ENCODE results near the gene ONECUT1.
A peak's percentile ranks its signal among the peaks of the same experiment; 100 is the strongest.

The ONECUT1 gene

DNA sequence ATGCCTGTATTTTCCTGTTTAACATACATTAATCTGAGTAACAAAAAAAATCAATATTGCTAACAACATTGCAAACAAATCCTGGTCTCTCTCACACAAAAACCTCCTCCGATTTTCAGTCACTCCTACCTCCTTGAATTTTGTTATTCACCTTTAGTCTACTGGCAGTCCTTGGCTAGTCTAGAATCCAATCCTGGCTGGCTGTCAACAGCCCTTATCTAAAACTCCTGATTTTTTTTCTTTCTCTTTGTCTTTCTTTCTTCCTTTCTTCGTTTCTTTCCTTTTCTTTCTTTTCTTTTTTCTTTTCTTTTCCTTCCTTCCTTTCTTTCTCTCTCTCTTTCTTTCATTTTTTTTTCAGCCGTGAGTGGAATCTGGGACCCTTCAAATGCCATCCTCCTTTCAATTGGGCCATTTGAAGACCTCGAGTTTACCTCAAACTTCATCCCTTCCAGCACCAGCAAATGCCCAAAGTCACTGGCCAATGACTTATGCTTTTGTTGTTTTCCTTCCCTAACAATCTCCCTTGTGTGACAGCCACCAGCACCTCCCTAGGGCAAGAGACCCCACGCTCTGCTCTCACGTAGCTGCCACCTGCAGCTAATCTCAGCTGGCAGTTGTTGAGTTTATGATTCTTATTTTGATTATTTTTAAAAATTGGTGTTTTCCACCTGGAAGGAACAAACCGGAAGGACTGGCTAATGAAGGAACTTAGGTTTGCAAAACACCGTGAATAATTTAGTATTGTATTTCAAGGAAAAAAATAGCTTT is 6.8 kb upstream of the ONECUT1 start:
- no peak for DNase-seq

DNA sequence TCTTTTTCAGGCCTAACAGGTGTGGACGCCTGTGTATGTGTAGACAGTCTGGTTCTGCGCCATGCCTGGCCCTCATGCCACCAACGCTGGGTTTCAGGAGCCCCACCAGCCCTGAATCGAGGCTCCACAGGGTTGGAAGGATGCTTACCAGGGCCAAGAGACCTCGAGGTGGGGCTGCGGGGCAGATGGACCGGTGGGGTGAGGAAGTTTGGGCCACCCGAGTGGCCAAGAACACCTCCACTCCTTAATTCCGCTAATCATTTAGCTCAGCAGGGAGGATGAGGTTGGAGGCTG is 6.0 kb upstream of the ONECUT1 start:
- no peak for DNase-seq

DNA sequence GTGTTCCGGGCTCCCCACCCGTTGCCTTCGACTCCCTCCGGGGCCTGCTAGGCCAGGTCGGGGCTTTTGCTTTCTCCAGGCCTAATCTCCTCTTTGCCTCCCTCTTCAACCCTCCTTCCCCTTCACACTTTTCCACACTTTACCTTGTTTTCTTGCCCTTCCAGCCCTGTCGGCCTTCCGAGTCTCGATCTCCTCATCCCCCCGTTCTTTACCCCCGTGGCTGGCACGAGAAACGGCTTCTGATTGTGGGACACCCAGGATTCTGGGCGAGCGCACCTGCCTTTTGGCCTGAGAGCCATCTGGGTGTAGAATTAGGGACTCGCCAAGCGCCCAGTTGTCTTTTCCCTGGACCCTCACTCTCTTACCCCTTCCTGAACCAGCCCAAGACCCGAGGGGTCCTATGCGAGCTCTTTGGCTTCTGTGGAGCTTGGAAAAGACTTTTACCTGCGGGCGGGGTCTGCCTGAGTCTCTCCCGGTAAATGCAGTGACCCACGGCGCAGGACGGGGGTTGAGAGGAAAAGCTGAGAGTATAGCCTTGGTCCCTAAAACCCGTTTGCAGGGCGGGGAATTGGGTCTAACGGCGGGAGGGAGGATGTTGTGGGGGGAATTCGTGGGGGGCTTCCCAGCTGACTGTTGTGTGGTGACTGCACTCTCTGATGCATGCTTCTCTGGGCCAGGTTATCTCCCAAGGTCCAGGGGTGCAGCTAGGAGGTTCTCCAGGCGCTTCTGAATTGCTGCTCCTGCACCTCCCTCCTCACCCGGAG is 5.5 kb upstream of the ONECUT1 start:
- DNase-seq = no peak

DNA sequence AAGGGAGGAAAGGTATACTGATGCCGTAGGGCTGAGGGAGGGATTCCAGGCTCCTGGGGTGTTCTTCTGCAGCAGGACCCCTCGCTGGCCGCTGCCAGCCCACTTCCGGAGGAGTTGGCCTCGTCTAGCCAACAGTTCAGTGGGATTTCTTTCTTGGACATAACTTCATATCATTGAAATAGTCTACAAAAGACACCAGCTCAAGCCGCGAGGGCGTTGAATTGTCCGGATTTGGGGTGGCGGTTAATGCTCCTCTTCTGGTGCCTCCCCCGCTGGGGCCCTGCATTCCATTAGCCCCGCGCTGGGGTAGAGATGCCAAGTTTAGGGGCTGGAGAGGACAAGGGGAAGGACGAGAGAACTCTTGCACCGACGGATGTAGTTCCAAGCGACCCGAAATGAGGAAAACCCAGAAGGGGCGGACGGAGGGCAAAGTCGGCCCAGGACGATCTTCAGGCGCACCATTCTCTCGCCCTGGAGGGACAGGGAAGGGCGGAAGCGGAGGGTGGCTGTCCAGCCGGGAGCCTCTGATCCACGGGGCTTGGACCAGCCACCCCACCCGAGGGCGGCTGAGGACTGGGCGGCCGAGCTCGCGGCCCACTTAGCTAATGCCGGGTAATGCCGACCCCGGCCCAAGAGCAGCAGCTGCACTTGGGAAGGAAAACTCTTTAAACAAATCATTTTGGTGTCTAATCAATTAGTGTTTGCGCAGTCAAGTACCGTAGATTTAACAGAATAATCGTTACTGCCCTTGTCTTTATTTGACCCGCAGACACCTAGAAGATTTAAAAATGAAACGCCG is 4.7 kb upstream of the ONECUT1 start:
- DNase-seq = no peak

DNA sequence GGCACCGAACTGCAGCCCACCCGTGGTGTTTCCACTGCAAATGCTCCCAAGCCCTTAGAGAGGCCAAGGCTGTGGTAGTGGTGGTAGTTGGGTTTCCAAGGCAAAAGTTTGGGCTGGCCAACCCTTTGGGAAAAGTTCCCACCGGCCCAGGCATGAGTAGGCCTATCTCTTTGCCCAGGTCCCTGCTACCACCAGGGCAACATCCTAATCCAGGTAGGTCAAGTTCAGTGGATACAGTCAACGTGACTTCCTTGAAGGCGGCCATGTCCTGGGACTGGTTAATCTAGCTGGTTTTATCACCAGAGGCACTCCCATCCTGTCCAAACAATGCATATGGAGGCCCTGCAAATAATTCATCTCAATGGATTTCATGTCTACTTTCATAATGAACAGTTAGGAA is 1.6 kb upstream of the ONECUT1 start:
- no peak for DNase-seq

DNA sequence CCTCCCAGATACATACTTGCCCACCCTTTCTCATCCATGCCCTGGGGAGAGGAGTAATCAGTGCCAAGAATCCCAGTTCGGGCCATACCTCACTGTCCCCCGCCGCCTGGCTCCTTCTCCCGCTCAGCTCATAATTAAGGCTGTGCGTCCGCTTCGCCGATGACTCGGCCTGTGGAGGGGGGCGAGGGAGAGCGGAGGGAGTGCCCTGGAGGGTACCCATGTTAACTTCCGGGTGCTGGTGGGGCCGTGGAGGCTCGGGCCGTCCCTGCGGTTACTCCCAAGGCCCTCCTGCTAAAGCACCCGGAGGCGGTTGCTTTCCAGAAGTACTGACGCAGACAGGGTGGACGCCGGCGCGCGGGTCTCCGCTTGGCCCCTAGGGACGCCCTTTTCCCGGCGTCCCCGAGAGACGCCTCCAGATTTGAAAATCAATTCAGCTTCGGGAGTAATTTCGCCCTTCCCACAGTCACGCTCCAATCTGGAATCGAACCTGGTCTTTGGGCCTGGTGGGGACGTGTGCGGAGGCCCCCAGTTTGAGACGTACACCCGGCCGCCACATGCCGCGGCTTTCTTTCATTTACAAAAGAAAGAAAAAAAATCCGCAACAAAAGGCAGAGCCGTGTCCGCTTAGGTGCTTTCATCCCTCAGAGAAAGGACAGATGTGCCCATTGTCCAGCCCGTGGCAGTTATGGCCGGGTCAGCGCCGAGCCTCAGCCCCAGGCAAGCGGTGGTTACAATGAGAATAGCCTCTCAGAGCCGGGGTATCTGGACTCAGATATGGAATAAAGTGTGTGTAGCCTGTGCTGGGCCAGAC is 1.0 kb upstream of the ONECUT1 start:
- no peak for DNase-seq

DNA sequence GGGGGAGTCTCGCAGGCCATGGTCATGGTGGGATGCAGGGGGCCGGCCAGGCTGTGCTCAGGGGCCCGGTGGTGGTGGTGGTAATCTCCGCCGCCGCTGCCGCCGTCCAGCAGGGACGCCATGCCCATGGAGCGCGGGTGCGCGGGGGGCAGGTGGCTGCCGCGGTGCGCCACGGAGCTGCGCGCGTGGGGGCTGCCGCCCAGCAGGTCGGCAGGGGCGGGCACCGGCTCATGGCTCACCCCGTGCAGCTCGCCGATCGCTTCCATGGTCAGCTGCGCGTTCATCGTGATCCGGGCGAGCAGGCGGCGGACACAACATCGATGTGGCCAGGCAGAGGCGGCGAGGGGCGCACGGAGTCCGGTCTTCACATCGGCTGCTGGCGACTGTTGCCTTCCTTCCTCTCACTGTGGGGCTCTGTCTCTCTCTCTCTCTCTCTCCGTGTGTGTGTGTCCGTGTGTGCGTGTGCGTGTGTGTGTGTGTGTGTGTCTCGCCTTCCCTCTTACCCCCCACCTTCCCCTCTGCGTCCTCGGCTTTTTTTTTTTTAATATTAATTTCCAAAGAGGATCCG is 451 bp downstream of the ONECUT1 start:
- DNase-seq = peak; percentile 15

DNA sequence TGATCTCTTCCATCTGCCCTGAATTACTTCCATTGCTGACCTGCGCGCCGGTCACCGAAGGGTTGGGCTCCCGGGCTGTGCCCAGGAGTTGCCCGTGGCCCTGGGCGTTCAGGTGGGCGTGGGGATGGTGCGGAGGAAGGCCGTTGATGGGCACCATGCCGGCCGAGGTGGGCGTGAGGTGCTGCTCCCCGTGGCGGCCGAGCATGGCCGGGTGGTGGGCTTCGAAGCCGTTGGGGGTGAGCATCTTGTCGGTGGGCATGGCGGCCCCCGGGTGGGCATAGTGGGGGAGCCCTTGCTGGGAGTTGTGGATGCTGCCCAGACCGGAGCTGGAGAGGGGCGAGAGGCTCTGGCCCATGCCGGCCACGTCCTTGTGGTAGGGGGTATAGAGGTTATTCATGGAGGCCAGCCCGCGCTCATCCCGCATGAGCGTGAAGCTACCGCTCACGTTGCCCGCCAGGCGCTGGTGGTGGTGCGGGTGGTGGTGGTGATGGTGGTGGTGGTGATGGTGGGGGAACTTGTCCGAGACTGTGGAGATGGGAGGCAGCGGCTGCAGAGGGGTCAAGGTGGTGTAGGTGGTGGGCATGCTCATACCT is 1.0 kb downstream of the ONECUT1 start:
- no peak for DNase-seq

DNA sequence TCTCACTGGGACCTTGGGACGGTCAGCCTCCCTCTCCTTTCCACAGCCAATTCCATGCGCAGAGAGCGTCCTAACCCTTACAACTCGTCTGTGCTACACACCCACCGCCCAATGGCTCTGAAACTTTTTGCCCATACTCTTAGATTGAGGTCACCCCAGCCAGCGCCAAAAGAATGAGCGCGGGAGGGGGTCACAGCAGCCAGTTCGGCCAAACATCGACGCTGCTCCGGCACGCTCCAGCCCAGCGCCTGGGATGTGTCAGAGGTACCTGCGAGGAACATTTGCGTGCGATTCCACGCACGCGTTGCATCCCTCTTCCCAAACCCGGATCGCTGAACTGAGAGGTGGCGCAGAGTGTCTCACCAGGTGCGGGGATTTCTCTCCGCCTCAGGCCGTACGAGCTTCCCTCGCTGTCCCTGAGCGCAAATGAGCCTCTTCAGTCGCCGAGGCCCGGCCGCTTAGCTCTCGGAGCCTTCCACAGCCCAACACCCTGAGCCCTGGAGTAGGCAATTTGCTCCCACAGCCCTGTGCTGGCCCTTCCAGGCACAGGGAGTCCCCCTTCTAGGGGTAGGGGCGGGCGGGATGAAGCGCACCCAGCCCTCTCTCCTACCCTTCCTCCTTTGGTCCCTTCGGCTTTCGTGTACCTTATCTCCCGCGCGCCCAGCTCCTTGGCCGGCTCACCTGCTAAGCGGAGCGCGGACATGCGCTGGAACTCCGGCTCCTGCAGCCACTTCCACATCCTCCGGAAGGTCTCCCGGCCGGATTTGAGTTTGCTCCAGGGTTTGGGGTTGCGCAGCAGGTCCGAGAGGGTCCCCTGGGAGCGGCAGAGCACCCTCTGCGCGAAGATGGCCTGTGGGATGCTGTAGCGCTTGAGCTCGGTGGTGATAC is 1.8 kb downstream of the ONECUT1 start:
- DNase-seq = peak; percentile 11

DNA sequence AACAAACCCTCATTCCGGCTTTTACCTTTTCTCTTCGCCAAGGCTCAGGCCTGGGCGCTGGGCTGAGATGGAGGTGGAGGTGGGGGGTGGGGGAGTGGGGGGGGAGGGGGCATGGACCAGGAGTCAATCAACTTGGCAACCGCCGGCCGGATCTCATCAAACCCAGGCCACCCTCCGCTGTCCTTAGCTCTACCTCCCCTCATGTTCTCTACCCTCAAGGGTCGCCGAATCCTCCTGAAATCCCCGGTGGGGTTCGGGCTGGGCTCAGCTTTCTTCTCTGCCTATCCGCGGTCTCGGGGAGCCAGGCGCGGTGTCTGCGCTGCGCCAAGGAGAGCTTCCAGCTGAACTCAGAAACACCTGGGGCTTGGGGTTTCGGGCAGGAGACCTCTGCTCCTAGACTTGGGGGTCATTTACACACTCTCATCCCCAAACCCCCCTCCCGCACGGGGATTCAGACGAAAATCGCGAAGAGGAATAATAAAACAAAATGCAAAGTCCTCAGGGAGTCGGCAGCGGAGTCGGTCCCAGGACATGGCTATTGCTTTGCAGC is 2.5 kb downstream of the ONECUT1 start:
- DNase-seq = no peak

DNA sequence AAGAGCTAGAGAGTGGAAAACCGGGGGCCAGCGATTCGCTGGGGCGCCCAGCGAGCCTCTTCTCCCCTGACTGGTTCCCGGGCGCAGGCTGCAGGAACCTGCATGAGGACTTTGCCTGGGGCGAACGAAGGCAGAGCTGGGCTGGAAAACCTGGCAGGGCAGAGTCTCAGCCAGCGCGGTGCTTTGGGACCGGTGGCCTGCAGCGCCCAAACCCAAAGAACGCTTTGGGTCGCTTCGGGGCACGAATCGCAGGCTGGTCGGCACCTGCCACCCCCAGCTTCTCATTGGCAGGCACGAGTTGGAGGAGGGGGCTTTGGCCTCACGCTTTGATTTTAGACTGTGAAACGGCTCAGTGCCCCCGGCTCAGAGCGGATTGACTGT is 3.0 kb downstream of the ONECUT1 start:
- peak; percentile 10 for DNase-seq

DNA sequence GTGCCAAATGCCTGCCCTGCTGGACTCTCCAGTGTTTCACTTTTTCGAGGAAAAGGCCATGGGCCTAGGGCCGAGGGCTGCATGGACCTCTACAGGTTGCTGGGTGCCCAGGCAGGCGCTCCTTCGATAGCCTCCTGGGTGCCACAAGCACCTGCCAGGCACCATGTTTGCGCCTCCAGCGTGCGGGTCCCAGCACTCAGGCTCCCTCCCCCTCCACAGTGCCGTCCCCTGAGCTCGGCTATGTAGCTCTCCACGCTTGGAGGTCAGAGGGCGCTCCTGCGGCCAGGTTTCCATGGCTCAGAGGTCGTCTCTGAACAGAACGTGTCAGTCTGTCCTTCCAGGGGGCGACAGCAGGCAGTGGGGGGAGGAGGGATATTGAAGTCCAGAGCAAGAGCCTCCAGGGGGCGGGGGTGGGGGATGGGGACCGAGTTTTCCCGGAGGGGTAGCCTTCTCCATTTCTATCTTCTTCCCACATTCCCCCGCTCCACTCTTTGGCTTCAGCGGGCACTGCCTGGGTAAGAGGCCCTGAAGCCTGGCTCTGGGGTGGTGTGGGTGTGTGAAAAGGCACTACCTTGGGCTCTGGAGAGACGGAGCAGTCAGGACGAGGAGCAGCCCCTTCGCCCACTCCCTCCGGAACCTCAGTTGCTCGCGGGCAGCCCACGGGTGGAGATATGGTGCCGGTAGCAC is 3.6 kb downstream of the ONECUT1 start:
- no peak for DNase-seq

DNA sequence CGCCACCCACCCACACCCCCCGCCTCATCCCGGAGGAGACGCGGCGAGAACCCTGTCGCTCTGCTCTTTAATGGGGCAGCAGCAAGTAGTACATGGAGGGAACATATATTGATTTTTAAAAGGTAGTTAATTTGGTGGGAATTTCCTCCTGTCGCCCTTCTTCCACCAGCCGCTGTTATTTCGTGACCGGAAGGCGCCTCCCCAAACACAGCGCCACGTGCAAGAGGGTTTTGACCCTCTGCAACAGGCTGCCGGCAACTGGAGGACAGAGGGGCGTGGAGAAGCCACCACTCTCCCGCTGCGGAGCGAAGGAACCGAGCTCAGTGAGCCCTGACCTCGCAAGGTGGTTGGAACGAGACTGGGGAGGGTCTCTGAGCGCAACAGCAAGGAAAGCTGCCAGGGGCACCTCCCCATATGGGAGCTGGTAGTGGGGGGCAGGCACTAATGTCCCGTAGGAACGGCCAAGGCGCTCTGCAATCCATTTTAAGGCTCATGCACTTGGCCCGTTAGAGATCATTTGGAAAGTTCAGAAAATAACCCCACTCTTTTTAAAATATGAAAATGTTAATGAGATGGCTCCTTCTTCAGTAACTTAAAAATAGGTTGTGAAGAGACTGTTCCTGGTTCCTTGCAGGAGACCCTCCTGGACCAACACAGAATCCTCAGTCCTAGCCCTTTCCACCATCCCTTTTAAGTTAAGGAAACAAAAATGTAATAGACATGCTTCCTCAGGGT is 4.3 kb downstream of the ONECUT1 start:
- DNase-seq = no peak

DNA sequence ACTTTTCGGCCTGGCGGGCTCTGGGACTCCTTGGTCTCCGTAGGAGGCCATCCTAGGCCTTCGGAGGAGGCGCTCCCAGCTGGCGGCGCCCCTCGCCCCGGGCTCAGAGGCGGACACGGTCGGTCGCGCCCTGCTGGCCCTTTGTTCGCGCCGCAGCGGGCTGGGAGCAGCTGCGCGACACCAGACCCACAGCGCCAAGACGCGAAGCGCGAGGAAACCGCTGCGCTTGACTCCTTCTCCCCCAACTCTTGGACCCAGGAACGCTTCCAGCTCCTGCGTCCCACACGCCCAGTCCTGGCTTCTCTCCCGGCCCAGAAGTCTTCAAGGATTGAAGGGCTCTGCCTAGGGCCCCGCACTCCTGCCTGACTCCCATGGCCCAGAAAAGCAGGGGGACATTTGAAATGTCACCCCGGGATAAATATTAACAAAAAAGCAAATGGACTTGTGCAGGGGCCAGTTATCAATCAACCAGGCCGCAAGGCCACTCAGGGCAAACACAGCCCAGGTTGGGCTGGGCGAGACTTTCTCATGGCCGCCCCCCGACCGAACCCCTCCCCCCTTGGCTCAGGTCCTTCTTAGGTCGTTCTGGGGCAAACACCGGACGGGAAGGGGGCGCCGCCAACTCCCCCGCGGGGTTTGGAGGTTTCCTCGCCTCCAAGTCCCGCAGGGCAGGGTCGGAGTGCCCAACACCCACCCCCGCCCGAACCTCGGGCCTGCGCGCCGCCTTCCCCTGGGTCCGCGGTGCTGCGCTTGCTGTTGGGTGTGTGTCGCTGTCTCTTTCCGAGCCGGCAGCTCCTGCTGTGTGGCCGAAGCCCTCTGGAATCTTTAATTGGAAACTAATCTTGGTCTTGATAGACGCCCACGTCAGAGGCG is 5.1 kb downstream of the ONECUT1 start:
- DNase-seq = no peak

DNA sequence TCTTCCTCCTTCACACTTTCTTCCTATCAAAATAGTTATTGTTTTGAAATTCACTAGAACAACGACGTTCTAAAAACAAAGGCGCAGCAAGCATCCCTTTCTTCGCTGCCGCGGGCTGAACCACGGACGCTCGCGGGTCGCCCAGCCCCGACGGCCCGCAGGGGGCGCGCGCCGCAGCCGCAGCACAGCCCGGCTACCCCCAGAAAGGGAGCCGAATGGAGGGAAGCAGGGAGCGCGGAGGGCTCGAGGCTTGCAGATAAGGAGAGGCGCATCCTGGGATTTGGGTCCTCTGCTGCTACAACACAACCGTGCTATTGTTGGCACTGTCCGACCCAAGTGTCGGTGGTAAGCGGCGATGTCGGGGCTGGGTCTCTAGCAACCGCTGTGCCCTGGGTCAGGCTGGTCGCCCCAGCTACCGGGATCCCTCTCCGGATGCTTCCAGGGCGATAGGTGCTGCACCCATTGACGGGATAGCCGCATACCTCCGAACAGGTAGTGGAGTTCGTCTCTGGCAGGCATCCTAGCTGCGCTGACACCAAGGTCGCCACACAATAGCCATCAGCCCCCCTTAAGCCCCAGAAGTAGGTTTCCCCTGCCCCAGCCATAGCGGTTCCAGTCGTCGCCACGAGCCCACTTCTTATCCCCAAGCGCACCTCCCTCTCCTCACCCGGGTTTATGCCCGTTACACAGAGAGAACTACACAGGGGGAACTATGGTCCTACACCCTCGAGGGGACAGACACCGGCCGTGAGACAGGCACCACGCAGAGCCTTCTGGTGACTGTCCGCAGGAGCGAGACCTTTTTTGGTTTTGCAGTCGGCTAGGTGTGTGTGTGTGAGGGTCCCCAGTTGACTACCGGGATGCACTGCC is 6.0 kb downstream of the ONECUT1 start:
- no peak for DNase-seq

DNA sequence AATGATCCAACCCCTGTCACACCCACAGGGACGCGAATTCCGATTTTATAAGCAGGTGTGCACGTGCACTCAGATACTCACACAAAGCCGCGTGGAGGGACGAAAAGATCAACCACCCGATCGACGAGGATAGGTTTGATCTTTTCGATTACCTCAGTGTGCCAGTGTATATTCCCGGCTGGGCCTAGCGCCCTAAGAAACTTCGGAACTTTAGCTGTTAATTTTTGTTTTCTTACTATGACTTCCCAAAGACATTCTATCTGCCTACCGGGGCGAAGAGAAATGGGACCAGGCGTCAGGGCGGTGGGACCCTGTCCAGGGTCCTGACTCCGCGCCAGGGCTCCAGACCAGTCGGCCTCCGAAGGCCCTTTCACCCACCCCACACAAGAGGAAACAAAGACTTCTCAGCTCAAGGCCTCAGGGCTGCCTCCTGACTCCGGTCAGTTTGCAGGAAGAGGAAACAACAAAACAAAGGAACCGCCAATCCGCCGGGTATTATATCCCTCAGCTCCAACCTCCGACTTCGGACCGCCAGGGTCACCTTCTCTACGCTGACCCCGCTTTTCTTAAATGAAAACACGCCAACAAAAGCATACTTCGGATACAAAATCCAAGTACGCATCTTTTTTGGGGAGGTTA is 6.8 kb downstream of the ONECUT1 start:
- DNase-seq = no peak

DNA sequence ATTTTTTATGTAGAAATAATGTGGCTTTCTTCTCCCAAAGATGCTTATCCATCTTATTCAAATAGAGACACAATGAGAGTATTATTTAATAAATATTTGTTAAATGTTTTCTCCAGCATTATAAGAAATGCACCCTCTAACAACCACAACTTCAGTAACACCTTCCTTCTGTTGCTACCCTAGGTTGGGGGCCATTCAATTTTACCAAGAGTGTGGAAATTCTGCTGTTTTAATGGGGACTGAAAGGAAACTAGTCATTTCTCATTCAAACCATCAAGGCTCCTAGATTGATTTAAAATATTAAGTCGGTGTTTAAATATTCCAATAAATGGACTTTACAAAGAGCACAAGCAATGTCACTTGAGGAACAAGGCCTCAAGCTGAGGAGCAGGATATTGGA is 7.6 kb downstream of the ONECUT1 start:
- DNase-seq = no peak

Measured in DMS79 treated with DMSO at 0.1 percent for 48 hours (cell line).